Prostate gland (tissue), 2 donors: ENCODE data around the gene RPTOR. TPM values are rescaled to one million over a fixed set of nuclear protein-coding genes. Genes with fewer than 3 reads are reported as not detected.

Experiments used
- DNase-seq: peaks from one replicate; pipeline ENCODE4 v3.0.0-alpha.2; 2019; ENCODE audit warnings: low spot score
- H3K27ac ChIP-seq, 2 donors: fragments of 200-600 bp; sonication (generic); 2 replicates each; pipeline ENCODE4 v1.5.1; 2017 to 2019
- H3K27me3 ChIP-seq: fragments of 200-600 bp; sonication (generic); replicated peaks from 2 replicates; pipeline ENCODE4 v1.5.1; 2019; ENCODE audit not compliant: insufficient read depth
- H3K36me3 ChIP-seq, 2 donors: fragments of 200-600 bp; sonication (generic); 1 replicate in 1 of 2; 2 replicates in 1 of 2; pipeline versions ENCODE4 v1.5.1 to v1.8.1; 2017 to 2019
- H3K4me1 ChIP-seq: fragments of 200-600 bp; sonication (generic); replicated peaks from 2 replicates; pipeline ENCODE4 v1.5.1; 2019
- H3K4me3 ChIP-seq, 2 donors: fragments of 200-600 bp; sonication (generic); 2 replicates each; pipeline ENCODE4 v1.5.1; 2017 to 2019
- H3K9me3 ChIP-seq: fragments of 200-600 bp; sonication (generic); 2 replicates; pipeline ENCODE4 v1.5.1; 2017
- CTCF ChIP-seq, 4 experiments: fragments of 200-600 bp in 2 of 4; fragments of 450-650 bp in 2 of 4; sonication (generic) in 2 of 4; IDR thresholded peaks; 1 replicate in 3 of 4; 2 replicates in 1 of 4; pipeline ENCODE4 v1.5.1; 2016 to 2019; ENCODE audit warnings: antibody characterized with exemption in 4 of 4, mild to moderate bottlenecking in 2 of 4, moderate library complexity in 2 of 4
- POLR2A ChIP-seq: fragments of 450-650 bp; IDR thresholded peaks from one replicate; pipeline ENCODE4 v1.6.1; 2016; ENCODE audit warnings: antibody characterized with exemption, mild to moderate bottlenecking
- POLR2AphosphoS5 ChIP-seq: sonication (generic); formaldehyde crosslinking; IDR thresholded peaks from one replicate; pipeline ENCODE4 v1.6.1; 2017; ENCODE audit warnings: antibody characterized with exemption
- WGBS: methylation state at CpG from one replicate; pipeline ENCODE4 v1.1.5; 2018; 5-methylcytosine and 5-hydroxymethylcytosine counted together
- intact Hi-C: fragments of 100-400 bp; cut with DNase I; formaldehyde crosslinking; loops from one replicate; pipeline ENCODE4 v1.14.2; 2022
- total RNA-seq, 2 donors: library from RNA; depleted of rRNA; stranded (reverse); fragments of >200 nt; gene quantifications; one replicate each; pipeline ENCODE4 v1.1.0, GENCODE V29; 2016

The RPTOR gene
- total RNA-seq, 2 donors from 2014 or later, result 30.3 to 62.5 TPM

GRCh38 chr17:80633207-80633606, 88.6 kb downstream of the RPTOR start:
- no peaks in the 10 kb centered on the region for H3K9me3 ChIP-seq
- no peak overlapping the region for H3K27ac ChIP-seq
- no peak overlapping the region for H3K4me3 ChIP-seq
- no peak for TF ChIP-seq CTCF (IDR thresholded peaks at IDR 0.05)
- no peak for TF ChIP-seq POLR2A
- no peak for TF ChIP-seq POLR2AphosphoS5
- no peaks in the 10 kb centered on the region for H3K36me3 ChIP-seq
- intact Hi-C loops, result no loop called here
- no peaks in the 10 kb centered on the region for H3K27me3 ChIP-seq
- no peaks in the 10 kb centered on the region for H3K4me1 ChIP-seq
- WGBS, result 93% methylated on average over 19 of the region's 19 CpGs
- no peak for DNase-seq

DNA sequence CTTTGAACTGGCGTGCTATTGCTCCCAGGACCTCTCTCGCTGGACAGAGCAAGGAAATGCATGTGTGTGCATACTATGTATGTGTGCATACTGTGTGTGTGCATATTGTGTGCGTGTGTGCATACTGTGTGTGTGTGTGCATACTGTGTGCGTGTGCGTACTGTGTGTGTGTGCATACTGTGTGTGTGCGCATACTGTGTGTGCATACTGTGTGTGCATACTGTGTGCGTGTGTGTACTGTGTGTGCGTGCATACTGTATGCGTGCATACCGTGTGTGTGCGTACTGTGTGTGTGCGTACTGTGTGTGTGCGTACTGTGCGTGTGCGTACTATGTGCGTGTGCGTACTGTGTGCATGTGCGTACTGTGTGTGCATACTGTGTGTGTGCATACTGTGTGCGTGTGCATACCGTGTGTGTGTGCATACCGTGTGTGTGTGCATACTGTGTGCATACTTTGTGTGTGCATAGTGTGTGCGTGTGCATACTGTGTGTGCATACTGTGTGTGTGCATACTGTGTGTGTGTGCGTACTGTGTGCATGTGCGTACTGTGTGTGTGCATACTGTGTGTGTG, 89.4 kb downstream of the RPTOR start:
- 91% methylated on average over 24 of the region's 24 CpGs for WGBS
- H3K27ac ChIP-seq, result no peak overlapping the region
- intact Hi-C loops, result no loop called here
- no peaks in the 10 kb centered on the region for H3K9me3 ChIP-seq
- no peak overlapping the region for H3K4me3 ChIP-seq
- no peak for DNase-seq
- no peaks in the 10 kb centered on the region for H3K4me1 ChIP-seq
- no peak for TF ChIP-seq CTCF (IDR thresholded peaks at IDR 0.05)
- no peak for TF ChIP-seq POLR2AphosphoS5
- no peak for TF ChIP-seq POLR2A
- no peaks in the 10 kb centered on the region for H3K27me3 ChIP-seq
- no peaks in the 10 kb centered on the region for H3K36me3 ChIP-seq

GRCh38 chr17:80636361-80637018, 91.9 kb downstream of the RPTOR start:
- Histone ChIP-seq H3K4me1 (no peaks in the 10 kb centered on the region), H3K27me3 (no peaks in the 10 kb centered on the region), H3K27ac (no peak overlapping the region), H3K9me3 (no peaks in the 10 kb centered on the region), H3K36me3 (no peaks in the 10 kb centered on the region), H3K4me3 (no peak overlapping the region)
- DNase-seq, result no peak
- intact Hi-C loops, result no loop called here
- no peak for TF ChIP-seq CTCF (IDR thresholded peaks at IDR 0.05)
- TF ChIP-seq POLR2AphosphoS5, result no peak
- TF ChIP-seq POLR2A, result no peak
- WGBS, result 90% methylated on average over 20 of the region's 20 CpGs

DNA sequence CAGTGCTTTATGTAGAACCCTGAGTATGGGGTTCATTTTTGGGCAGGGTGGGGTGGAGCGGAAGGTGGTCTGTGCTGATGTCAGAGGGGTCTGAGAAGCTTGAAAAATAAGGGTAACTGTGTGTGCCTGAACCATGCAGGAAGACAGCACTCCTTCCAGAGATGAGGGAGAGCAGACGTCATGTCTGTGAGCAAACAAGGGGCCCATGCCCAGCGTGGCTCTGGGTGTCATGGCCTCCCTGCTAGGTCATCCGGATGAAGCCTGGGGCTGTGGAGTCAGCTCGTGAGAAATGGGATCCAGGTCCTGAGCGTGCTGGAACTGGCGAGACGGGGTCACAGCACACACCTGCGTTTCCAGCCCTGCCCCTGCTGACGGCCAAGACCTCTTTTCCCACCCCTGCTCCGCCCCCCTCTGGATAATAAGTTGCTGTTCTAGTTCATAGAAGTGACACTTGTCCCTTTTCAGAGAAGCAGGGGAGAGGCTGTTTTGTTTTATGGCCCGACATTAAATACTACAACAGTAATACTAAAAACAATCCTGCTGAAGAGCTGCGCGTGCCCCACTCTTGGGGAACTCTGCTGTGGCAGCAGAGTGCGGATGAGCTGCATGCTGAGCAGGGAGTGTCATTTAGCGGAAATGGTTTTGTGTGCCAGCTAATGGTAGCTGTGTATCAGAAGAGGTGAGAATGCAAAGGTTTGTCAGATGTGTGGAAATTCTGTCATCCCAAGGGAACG, 92.6 kb downstream of the RPTOR start:
- Histone ChIP-seq H3K27me3 (no peaks in the 10 kb centered on the region), H3K27ac (no peak overlapping the region), H3K4me3 (no peak overlapping the region), H3K4me1 (no peaks in the 10 kb centered on the region), H3K36me3 (no peaks in the 10 kb centered on the region), H3K9me3 (no peaks in the 10 kb centered on the region)
- TF ChIP-seq POLR2AphosphoS5, result no peak
- no peak for TF ChIP-seq POLR2A
- no peak for TF ChIP-seq CTCF (IDR thresholded peaks at IDR 0.05)
- DNase-seq, result no peak
- WGBS, result 71% methylated on average over 17 of the region's 17 CpGs
- intact Hi-C loops, result no loop called here
